A673 (cell line): ENCODE data around the gene SGCD.

Experiments
- CTCF ChIP-seq: fragments of 300-800, 200-600 bp; sonication (generic); conservative IDR thresholded peaks from 2 replicates; pipeline ENCODE4 v1.5.1; 2017; ENCODE audit warnings: low read depth, mild to moderate bottlenecking, antibody characterized with exemption, low read length, moderate library complexity, mixed read lengths
- EZH2 ChIP-seq: fragments of 200-600 bp; sonication (generic); IDR thresholded peaks from 2 replicates; pipeline ENCODE4 v1.6.1; 2017; ENCODE audit warnings: borderline replicate concordance, low read depth, mild to moderate bottlenecking, mixed read lengths, antibody characterized with exemption, low read length; ENCODE audit not compliant: poor library complexity, severe bottlenecking

- TF ChIP-seq CTCF (no peak), EZH2 (no peak)
These were observed 4.3 kb upstream of the SGCD start for GRCh38 chr5:156322666-156323065.
